GM12891 (cell line): ENCODE results near the gene PCNA.

ENCODE experiments used
- POLR2A ChIP-seq: IDR thresholded peaks from 2 replicates; pipeline ENCODE4 v1.6.1; 2011; ENCODE audit warnings: low read depth, low read length, control low read depth
- POLR2AphosphoS5 ChIP-seq: IDR thresholded peaks from 2 replicates; pipeline ENCODE4 v1.6.1; 2011; ENCODE audit warnings: low read depth, low read length, control low read depth
- POU2F2 ChIP-seq: IDR thresholded peaks from 2 replicates; pipeline ENCODE4 v1.6.1; 2011; ENCODE audit warnings: low read depth, mild to moderate bottlenecking, control low read depth, low read length, moderate library complexity
- SPI1 ChIP-seq: IDR thresholded peaks from 2 replicates; pipeline ENCODE4 v1.6.1; 2011; ENCODE audit warnings: low read depth, low read length, control low read depth
- TAF1 ChIP-seq: IDR thresholded peaks from 2 replicates; pipeline ENCODE4 v1.6.1; 2011; ENCODE audit warnings: low read depth, low read length, control low read depth

- TF ChIP-seq POLR2A (no peak), TAF1 (no peak), POLR2AphosphoS5 (no peak), SPI1 (no peak; the same call in 1 of the 2 replicates), POU2F2 (no peak)
Measured at GRCh38 chr20:5146871-5147592, 27.3 kb upstream of the PCNA start.
